T47D (cell line): ENCODE measurements around the gene RAX.

Experiments used
- DNase-seq, 2 experiments: peaks; one replicate each; pipeline versions ENCODE4 v3.0.0 to v3.0.0-alpha.2; 2011 to 2012; ENCODE audit warnings: low read depth in 1 of 2, low spot score in 1 of 2
- JUND ChIP-seq: IDR thresholded peaks from 2 replicates; pipeline ENCODE4 v1.6.1; 2012; ENCODE audit warnings: low read depth
- in situ Hi-C: cut with HindIII; loops from 2 replicates; pipeline ENCODE4 v1.10.0; 2016; ENCODE audit warnings: low sequenced_read_pairs, low pct_unique_long_range_greater_than_20kb

Gene RAX

DNA sequence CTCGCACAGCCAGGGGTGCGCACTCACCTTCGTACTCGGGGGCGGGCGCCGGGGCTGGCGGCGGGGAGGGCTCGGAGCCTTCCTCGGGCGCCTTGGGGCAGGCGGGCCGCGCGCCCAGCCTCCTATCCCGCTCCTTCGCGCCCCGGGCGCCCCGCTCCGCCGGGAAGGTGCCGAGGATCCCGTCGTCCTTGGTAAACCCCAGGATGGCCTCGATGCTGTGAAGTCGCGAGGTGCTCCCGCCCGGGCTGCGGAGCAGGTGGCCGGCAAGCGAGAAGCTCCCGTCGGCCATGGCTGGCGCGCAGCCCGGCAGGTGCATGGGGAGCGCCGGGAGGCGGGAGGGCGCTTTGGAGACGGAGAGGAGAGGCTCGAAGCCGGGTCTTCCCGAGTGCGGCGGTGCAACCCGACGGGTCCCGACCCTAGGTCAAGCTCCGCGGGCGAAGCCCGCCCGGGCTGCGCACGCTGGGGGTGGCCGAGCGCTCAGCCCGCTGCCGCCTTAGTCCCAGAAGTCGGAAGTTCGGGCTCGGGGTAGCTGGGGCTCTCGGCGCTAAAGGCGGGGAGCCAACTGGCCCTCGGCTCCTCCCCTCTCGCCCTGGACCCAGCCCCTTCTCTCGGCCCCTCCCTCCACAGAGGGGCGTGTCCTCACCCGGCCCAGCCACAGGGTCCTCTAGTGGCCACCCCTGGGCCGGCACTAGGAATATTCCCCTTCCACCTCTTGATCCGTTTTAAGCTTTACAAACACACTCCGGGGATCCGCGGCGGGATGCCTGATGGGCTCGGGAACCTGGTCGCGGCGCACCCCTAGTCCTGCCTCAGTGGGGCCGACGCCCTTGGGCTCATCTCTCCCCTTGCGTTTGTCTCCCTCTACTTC lies at the start of gene RAX:
RAX (minus strand) TSS at position 564 of the 868 bp plus-strand sequence; CDS start at position 316, 248 bp downstream.
- in situ Hi-C loops = no loop called here

GRCh38 chr18:59318460-59319050 lies 45.3 kb upstream of the RAX start, which contains the start of gene CPLX4:
Gene CPLX4, minus strand, starts transcription at chr18:59318649. Its CDS starts 187 bp downstream, at chr18:59318462.
- DNase-seq = no peak
- in situ Hi-C loops = no loop called here
- no peak for TF ChIP-seq JUND

More for the DNA sequence above, at the start of gene RAX:
- no peak for DNase-seq
- no peak for TF ChIP-seq JUND

GRCh38 chr18:59311631-59312030 lies 38.4 kb upstream of the RAX start:
- no peak for DNase-seq
- TF ChIP-seq JUND = no peak
- in situ Hi-C loops = no loop called here

DNA sequence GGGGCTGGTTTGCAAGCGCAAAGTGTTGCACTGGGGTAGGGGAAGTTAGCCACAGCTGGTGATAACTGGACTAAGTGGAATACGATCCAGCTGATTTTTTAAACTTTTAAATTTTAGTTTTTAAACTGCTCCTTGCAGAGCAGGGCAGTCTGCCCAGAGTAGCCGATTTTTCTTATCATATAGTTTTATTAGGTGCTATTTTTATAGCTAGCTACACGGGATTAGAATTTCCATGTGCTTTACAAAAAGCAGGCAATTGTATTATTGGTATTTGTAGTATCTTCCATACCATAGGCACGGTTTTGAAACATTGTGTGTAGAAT lies 35.6 kb upstream of the RAX start:
- DNase-seq = no peak
- in situ Hi-C loops = no loop called here
- no peak for TF ChIP-seq JUND

DNA sequence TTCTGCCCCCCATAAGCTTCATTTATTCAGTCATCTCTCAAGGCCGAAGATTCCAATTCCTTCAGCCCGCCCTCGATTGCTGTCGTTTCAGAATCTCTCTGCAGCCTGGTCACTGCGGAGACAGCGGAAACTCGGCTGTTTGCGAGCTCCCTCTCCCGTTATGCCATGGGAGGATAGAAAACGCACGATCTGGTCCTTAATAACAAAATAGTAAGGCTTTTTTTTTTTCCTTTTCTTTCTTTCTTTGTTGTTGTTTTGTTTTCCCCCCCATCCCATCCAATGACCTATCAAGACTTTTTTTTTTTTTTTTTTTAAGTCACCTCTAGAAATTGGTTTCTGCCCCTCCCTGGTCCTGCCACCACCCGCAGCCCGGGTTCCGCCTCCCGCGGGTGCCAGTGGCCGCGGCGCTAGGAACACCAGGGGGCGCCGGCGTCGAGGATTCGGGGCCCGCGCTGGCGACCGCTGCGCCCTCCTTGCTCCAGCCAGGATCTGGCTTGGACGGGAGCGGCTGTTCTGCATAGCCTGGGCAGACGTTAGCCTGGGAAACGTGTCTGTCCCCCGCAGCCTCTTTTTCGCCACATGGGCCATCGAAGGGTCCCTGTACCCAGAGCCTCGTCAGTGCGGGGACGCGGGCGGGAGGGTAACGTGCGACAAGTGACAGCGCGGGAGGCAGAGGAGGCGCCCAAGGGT lies 35.1 kb upstream of the RAX start:
- DNase-seq = peak; percentile 58 to 65
- in situ Hi-C loops = no loop called here
- no peak for TF ChIP-seq JUND

DNA sequence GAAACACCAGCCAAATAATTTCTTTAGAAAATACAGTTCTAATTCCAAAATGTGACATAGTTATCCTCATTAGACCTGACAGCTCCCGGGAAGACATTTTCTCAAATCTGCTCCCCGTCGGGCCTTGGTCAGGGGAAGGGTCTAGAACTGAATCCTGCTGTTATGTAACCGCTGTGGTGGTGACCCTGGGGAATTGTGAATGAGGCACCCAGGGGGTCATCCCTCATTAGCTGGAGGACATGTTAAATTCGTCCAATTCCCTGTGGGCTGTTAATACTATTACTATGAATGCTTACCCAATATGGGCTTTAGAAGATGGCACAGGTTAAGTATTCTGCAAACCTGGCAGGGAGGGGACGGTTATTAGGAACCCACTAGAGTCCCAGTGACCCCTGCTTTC lies 33.4 kb upstream of the RAX start:
- no peak for DNase-seq
- TF ChIP-seq JUND = no peak
- in situ Hi-C loops = no loop called here

DNA sequence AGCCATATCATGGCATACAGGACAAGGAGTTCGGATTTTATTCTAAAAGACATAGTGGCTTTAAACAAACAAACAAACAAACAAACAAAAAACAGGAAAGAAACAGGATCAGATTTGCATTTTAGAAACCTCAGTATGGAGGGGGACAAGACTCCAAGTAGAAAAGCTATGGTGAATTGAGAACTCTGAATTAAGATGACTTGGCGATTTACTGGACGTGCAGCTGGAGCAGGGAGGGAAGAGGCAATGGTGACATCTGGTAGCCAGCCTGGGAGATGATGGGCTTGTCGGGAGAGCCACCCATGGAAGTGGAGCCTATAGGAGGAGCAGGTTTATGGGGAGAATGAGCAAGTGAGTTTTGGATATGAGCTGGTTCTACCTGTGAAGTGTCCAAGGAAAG lies 32.0 kb upstream of the RAX start:
- in situ Hi-C loops = no loop called here
- DNase-seq = no peak
- no peak for TF ChIP-seq JUND

DNA sequence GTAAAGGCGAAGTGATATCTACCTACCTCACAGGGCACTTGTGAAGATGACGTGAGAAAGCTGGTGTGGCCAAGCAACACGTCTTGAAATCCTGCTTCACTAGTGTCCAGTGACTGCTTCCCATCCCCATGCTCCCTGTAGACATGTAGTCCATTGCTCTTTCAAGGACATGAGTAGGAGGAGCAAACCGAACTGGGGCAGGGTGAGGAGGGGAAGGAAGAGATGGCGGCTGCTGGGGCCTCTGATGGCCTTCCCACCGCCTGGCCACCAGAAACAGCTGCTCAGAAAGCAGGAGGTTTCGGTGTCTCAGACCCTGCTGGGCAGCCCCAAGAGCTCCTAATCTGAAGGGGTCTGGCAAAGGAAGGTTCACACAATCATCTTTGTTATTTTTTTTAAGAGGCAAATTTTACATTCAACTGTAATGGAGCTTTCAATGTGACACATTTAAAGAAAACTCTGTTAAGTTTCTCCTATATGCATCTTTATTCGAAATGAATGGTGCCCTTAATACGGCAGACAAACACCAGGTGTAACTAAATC lies 30.5 kb upstream of the RAX start:
- in situ Hi-C loops = no loop called here
- no peak for TF ChIP-seq JUND
- DNase-seq = no peak

DNA sequence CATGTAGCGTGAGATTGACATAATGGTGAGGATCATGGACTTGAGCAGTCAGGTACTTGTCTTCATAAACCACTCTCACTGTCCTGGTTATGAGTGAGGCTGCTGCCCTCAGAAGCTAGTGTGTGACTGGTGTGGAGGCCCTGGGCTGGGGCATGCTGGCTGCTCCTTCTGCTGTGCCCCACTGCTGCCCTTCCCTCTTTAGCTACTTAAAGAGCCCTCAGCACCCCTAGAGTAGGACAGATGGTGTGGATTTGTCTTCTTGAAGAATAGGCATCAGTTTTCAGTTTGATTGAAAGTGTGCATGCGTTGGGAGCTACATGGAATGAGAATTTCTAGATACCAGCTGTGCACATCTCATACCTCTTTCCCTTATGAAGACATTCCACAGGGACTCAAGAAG lies 29.8 kb upstream of the RAX start:
- TF ChIP-seq JUND = no peak
- DNase-seq = no peak
- in situ Hi-C loops = no loop called here

- in situ Hi-C loops = no loop called here
- TF ChIP-seq JUND = no peak
- no peak for DNase-seq
Measured at GRCh38 chr18:59301929-59302328, 28.7 kb upstream of the RAX start.

DNA sequence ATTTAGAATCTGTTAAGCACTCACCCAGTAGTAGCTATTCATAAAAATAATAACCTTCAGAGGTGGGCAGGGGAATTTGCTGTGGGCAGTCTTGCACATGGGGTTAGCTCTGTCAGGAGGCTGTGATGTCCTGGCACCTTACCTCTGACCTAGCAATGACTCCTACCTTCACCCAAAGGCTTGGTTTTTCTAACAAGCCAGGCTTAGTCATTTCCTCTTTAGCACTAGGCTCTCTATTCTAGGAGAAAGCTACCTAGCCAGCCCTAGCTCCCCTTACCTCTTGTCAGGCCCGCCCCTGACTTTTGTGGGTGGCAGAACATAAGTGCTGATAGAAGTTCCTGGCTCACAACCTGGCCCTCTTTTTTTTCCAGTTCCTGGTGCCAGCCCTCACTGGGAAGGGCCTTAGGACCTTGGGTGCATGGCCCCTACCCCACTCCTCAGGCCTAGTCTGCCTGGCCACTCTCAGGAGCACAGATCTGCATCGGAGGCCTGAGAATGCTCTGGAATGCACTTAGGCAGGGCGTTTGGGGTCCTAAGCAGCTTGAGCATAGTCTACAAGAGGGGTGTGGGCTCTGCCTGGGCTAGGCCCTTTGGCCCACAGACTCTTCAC lies 27.5 kb upstream of the RAX start:
- no peak for TF ChIP-seq JUND
- no peak for DNase-seq
- in situ Hi-C loops = no loop called here

DNA sequence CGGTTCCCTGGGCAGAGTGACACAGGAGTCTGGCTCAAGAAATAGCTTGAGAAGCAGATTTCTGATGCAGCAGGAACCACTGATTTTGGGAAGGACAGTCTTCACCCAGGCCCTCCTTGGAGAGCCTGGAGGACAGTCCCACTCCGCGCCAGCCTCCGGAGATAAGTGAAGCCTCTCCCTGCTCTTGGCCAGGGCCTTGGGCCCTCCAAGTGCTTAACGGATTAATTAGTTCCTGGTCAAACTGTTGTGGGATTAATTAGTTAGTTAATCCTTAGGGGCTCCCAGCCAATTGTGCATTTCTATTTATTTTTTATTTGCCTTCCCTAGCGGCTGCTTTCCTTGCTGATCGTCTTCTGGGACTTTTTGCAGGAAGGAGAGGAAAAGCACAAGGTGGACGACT lies 25.6 kb upstream of the RAX start:
- in situ Hi-C loops = no loop called here
- TF ChIP-seq JUND = no peak

DNA sequence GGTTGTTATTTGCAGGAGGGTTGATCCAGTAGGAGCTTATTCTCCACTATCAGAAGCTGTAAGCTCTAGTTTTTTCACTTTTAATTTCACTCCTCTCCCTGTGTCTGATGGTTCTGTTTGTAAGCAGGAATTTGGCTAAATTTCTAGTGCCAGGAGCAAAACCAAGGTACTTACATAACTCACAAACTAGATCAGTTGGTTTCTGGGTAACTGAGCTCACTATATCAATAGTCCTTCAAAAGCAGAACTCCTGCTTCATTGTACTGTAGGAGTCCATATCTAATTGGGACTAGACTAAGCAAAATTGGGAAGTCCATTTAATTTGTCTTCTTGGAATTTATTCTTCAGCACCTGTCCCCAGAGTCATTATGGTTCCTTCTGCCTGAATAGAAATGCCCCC lies 20.1 kb upstream of the RAX start:
- in situ Hi-C loops = no loop called here
- DNase-seq = peak in 1 of 2 experiments; percentile 3
- no peak for TF ChIP-seq JUND

More for the DNA sequence above, 25.6 kb upstream of the RAX start:
- no peak for DNase-seq
